Nephron (organoid): ENCODE data around the gene PRTFDC1.

Experiments
- H3K27ac Mint-ChIP-seq, 3 experiments: 2 replicates each; pipeline ENCODE4 v1.8.0; 2020; ENCODE audit warnings: mixed read lengths in 3 of 3, mild to moderate bottlenecking in 2 of 3, moderate library complexity in 1 of 3
- H3K27me3 Mint-ChIP-seq: 2 replicates; pipeline ENCODE4 v1.8.0; 2021; ENCODE audit warnings: low read depth, mild to moderate bottlenecking, moderate library complexity, mixed read lengths
- H3K36me3 Mint-ChIP-seq: 2 replicates; pipeline ENCODE4 v1.8.0; 2020; ENCODE audit warnings: low read depth, mixed read lengths
- H3K4me1 Mint-ChIP-seq: 2 replicates; pipeline ENCODE4 v1.8.0; 2020; ENCODE audit warnings: mixed read lengths
- H3K4me3 Mint-ChIP-seq, 3 experiments: 2 replicates each; pipeline ENCODE4 v1.8.0; 2020; ENCODE audit warnings: mild to moderate bottlenecking in 3 of 3, mixed read lengths in 3 of 3, moderate library complexity in 2 of 3
- H3K9me3 Mint-ChIP-seq: 2 replicates; pipeline ENCODE4 v1.8.0; 2020; ENCODE audit warnings: mixed read lengths
- TF ChIP-seq, protein P1 (sequence below), 3 experiments: fragments of 200-600 bp; sonication (generic); IDR thresholded peaks; one replicate each; pipeline ENCODE4 v1.5.0; 2021; ENCODE audit warnings: antibody characterized with exemption in 3 of 3; ENCODE audit not compliant: unreplicated experiment in 3 of 3

The PRTFDC1 gene

DNA sequence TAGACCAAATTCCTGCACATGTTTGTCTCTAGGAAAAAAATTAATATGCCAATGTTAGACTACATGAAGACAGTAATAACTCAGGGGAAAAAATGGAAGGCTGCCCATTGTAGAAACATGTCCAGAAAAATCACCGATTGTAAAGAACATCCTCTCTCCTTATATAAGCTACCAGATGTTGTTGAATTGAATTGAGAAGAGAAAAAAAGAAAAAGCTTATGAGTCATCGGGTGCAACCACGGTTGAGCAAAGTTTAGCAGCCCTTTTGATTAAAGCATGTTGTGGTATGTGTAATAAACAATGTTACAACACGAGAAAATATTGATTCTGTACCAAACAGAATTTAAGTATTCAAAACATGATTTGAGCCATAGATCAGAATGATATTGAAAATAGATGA, 126.4 kb downstream of the PRTFDC1 start:
- no peaks in the 10 kb centered on the region for H3K9me3 Mint-ChIP-seq
- TF ChIP-seq, protein P1, sequence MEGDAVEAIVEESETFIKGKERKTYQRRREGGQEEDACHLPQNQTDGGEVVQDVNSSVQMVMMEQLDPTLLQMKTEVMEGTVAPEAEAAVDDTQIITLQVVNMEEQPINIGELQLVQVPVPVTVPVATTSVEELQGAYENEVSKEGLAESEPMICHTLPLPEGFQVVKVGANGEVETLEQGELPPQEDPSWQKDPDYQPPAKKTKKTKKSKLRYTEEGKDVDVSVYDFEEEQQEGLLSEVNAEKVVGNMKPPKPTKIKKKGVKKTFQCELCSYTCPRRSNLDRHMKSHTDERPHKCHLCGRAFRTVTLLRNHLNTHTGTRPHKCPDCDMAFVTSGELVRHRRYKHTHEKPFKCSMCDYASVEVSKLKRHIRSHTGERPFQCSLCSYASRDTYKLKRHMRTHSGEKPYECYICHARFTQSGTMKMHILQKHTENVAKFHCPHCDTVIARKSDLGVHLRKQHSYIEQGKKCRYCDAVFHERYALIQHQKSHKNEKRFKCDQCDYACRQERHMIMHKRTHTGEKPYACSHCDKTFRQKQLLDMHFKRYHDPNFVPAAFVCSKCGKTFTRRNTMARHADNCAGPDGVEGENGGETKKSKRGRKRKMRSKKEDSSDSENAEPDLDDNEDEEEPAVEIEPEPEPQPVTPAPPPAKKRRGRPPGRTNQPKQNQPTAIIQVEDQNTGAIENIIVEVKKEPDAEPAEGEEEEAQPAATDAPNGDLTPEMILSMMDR (IDR thresholded peaks at IDR 0.05; ENCODE audit: unreplicated experiment in 3 of 3), result no peak
- H3K27ac Mint-ChIP-seq, result peak overlapping the region in 2 of 3 experiments; percentile 20 to 33
- no peaks in the 10 kb centered on the region for H3K36me3 Mint-ChIP-seq
- H3K27me3 Mint-ChIP-seq, result no peaks in the 10 kb centered on the region
- peaks cover 12% of the 10 kb centered on the region for H3K4me1 Mint-ChIP-seq
- peak overlapping the region in 1 of 3 experiments; percentile 11 for H3K4me3 Mint-ChIP-seq

GRCh38 chr10:24825551-24825950, 126.9 kb downstream of the PRTFDC1 start:
- Mint-ChIP-seq H3K4me3 (no peak overlapping the region), H3K9me3 (no peaks in the 10 kb centered on the region), H3K4me1 (peaks cover 12% of the 10 kb centered on the region), H3K36me3 (no peaks in the 10 kb centered on the region), H3K27ac (peak overlapping the region in 2 of 3 experiments; percentile 15 to 20), H3K27me3 (no peaks in the 10 kb centered on the region)
- TF ChIP-seq, protein P1 (IDR thresholded peaks at IDR 0.05; ENCODE audit: unreplicated experiment in 3 of 3), result no peak

GRCh38 chr10:24824536-24824935, 127.9 kb downstream of the PRTFDC1 start:
- peaks cover 12% of the 10 kb centered on the region for H3K4me1 Mint-ChIP-seq
- no peaks in the 10 kb centered on the region for H3K36me3 Mint-ChIP-seq
- H3K4me3 Mint-ChIP-seq, result no peak overlapping the region
- no peaks in the 10 kb centered on the region for H3K9me3 Mint-ChIP-seq
- TF ChIP-seq, protein P1 (IDR thresholded peaks at IDR 0.05; ENCODE audit: unreplicated experiment in 3 of 3), result no peak
- H3K27me3 Mint-ChIP-seq, result no peaks in the 10 kb centered on the region
- H3K27ac Mint-ChIP-seq, result no peak overlapping the region

- no peaks in the 10 kb centered on the region for H3K36me3 Mint-ChIP-seq
- H3K4me1 Mint-ChIP-seq, result peaks cover 12% of the 10 kb centered on the region
- TF ChIP-seq, protein P1 (IDR thresholded peaks at IDR 0.05; ENCODE audit: unreplicated experiment in 3 of 3), result no peak
- no peaks in the 10 kb centered on the region for H3K27me3 Mint-ChIP-seq
- no peak overlapping the region for H3K4me3 Mint-ChIP-seq
- H3K27ac Mint-ChIP-seq, result no peak overlapping the region
- no peaks in the 10 kb centered on the region for H3K9me3 Mint-ChIP-seq
Measured at GRCh38 chr10:24824124-24824523, 128.3 kb downstream of the PRTFDC1 start.

- TF ChIP-seq, protein P1 (IDR thresholded peaks at IDR 0.05; ENCODE audit: unreplicated experiment in 3 of 3), result no peak
- H3K4me3 Mint-ChIP-seq, result no peak overlapping the region
- H3K27ac Mint-ChIP-seq, result no peak overlapping the region
- no peaks in the 10 kb centered on the region for H3K36me3 Mint-ChIP-seq
- H3K4me1 Mint-ChIP-seq, result peaks cover 12% of the 10 kb centered on the region
- H3K27me3 Mint-ChIP-seq, result no peaks in the 10 kb centered on the region
- H3K9me3 Mint-ChIP-seq, result no peaks in the 10 kb centered on the region
Measured at GRCh38 chr10:24822590-24822989, 129.8 kb downstream of the PRTFDC1 start.

DNA sequence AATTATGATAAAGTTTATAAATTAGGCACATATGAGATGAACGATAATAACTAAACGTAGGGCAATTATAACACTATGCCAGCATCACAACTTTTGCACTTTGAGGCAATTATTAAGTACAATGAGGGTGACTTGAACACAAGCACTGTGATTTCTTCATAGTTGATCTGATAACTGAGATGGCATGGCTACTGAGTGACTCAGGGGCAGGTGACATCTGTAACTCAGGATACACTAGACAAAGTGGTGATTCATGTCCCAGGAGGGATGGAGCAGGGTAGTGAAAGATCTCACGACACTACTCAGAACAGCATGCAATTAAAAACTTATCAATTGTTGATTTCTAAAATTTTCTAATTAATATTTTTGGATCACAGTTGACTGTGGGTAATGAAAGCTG, 130.4 kb downstream of the PRTFDC1 start:
- Mint-ChIP-seq H3K27ac (no peak overlapping the region), H3K4me1 (peaks cover 12% of the 10 kb centered on the region), H3K4me3 (no peak overlapping the region)

More for the DNA sequence above, 130.4 kb downstream of the PRTFDC1 start:
- TF ChIP-seq, protein P1 (IDR thresholded peaks at IDR 0.05; ENCODE audit: unreplicated experiment in 3 of 3), result no peak
- Mint-ChIP-seq H3K36me3 (no peaks in the 10 kb centered on the region), H3K27me3 (no peaks in the 10 kb centered on the region), H3K9me3 (no peaks in the 10 kb centered on the region)
